Posterior vena cava (tissue), 2 donors: ENCODE measurements around the gene OLAH. TPM values are rescaled to one million over a fixed set of nuclear protein-coding genes. Genes with fewer than 3 reads are reported as not detected.

ENCODE experiments used
- DNase-seq: peaks from one replicate; pipeline ENCODE4 v3.0.0-alpha.2; 2020; ENCODE audit warnings: low spot score
- intact Hi-C, 2 donors: fragments of 100-400 bp; cut with DNase I; formaldehyde crosslinking; loops; one replicate each; pipeline versions ENCODE4 v1.14.1 to v1.14.2; 2022 to 2023
- total RNA-seq, 2 donors: library from RNA; stranded (reverse); fragmentation: NEBNext Ultra II Directional; extraction: Animal tissue kit (Norgen Biotek cat#: 25700); gene quantifications; one replicate each; pipeline ENCODE4 v1.2.1, GENCODE V29; 2021
- donor health status: DM: yes; HTN: yes; CAD: no.
- donor health status: DM: yes; HTN: yes; CAD: no.

Gene OLAH
- total RNA-seq, 2 donors from 2014 or later = 1.3 to 1.9 TPM

- intact Hi-C loops = no loop called here
- no peak for DNase-seq
Observed at GRCh38 chr10:15060638-15061037, 16.9 kb downstream of the OLAH start.

GRCh38 chr10:15067154-15067553, 23.4 kb downstream of the OLAH start:
- DNase-seq = no peak
- intact Hi-C loops = no loop called here

- no peak for DNase-seq
- intact Hi-C loops = no loop called here
Observed at GRCh38 chr10:15068802-15069201, 25.1 kb downstream of the OLAH start.

GRCh38 chr10:15069230-15069629, 25.5 kb downstream of the OLAH start:
- DNase-seq = no peak
- intact Hi-C loops = no loop called here

GRCh38 chr10:15072358-15072757, 28.6 kb downstream of the OLAH start:
- intact Hi-C loops = no loop called here
- DNase-seq = no peak

- intact Hi-C loops = no loop called here
- no peak for DNase-seq
Observed at GRCh38 chr10:15075421-15075820, 31.7 kb downstream of the OLAH start.

GRCh38 chr10:15083674-15084501, 40.1 kb downstream of the OLAH start:
- intact Hi-C loops = no loop called here
- DNase-seq = no peak

GRCh38 chr10:15084502-15084922, 40.8 kb downstream of the OLAH start:
- intact Hi-C loops = no loop called here
- no peak for DNase-seq

GRCh38 chr10:15088428-15089261, 44.9 kb downstream of the OLAH start, which contains the start of gene ACBD7:
Gene ACBD7, minus strand, starts transcription at chr10:15088776. Its CDS starts 48 bp downstream, at chr10:15088728.
- peak; percentile 92 for DNase-seq
- intact Hi-C loops = no loop called here

GRCh38 chr10:15091418-15091817, 47.7 kb downstream of the OLAH start:
- DNase-seq = no peak
- intact Hi-C loops = no loop called here

GRCh38 chr10:15092855-15093408, 49.2 kb downstream of the OLAH start:
- DNase-seq = no peak
- intact Hi-C loops = no loop called here

GRCh38 chr10:15096661-15097010, 52.9 kb downstream of the OLAH start:
- intact Hi-C loops = loop anchor here in 1 of 2 donors (5.0 kb wide), 1 partner anchor 144 kb away; the partner anchor contains the start of gene DCLRE1C

GRCh38 chr10:15097011-15097812, 53.5 kb downstream of the OLAH start, which contains the start of gene RPP38:
Gene RPP38, plus strand, starts transcription at chr10:15097355. Its CDS starts 5,960 bp downstream, at chr10:15103315.
- peak; percentile 99 for DNase-seq
- intact Hi-C loops = loop anchor here in 1 of 2 donors (5.0 kb wide), 1 partner anchor 145 kb away; the partner anchor contains the start of gene DCLRE1C

More at GRCh38 chr10:15096661-15097010, 52.9 kb downstream of the OLAH start:
- no peak for DNase-seq

GRCh38 chr10:15099886-15100285, 56.1 kb downstream of the OLAH start:
- intact Hi-C loops = loop anchor here (5.0 to 10.0 kb wide), 2 partner anchors 145 to 148 kb away; partner anchors contain the start of genes DCLRE1C (in 2 of the 2) and MEIG1 (in 1 of the 2)
- no peak for DNase-seq

GRCh38 chr10:15103513-15103912, 59.8 kb downstream of the OLAH start:
- DNase-seq = no peak
- intact Hi-C loops = loop anchor here in 1 of 2 donors (10.0 kb wide), 1 partner anchor 149 kb away; the partner anchor contains the start of genes DCLRE1C and MEIG1

- intact Hi-C loops = loop anchor here in 1 of 2 donors (10.0 kb wide), 1 partner anchor 152 kb away; the partner anchor contains the start of genes DCLRE1C and MEIG1
- no peak for DNase-seq
Observed at GRCh38 chr10:15106352-15107013, 62.7 kb downstream of the OLAH start.

- DNase-seq = no peak
- intact Hi-C loops = no loop called here
Observed at GRCh38 chr10:15112657-15113056, 68.9 kb downstream of the OLAH start.

GRCh38 chr10:15113766-15114165, 70.0 kb downstream of the OLAH start:
- no peak for DNase-seq
- intact Hi-C loops = no loop called here
